Cardiac fibroblast (primary cell): ENCODE measurements around the gene RPH3AL.

ENCODE experiments used
- DNase-seq, 2 donors: peaks; one replicate each; pipeline versions ENCODE4 v3.0.0 to v3.0.0-alpha.2; 2010; ENCODE audit warnings: low read depth in 2 of 2
- H3K4me3 ChIP-seq, 2 donors: replicated peaks in 1 of 2; 1 replicate in 1 of 2; 2 replicates in 1 of 2; pipeline ENCODE4 v1.5.1; 2011; ENCODE audit warnings: low read depth in 2 of 2, low read length in 2 of 2, mild to moderate bottlenecking in 2 of 2, moderate library complexity in 1 of 2
- TF ChIP-seq, protein P1 (sequence below): IDR thresholded peaks from one replicate; pipeline ENCODE4 v1.5.1; 2011; ENCODE audit warnings: low read depth, mild to moderate bottlenecking, low read length, inconsistent platforms

Gene RPH3AL

DNA sequence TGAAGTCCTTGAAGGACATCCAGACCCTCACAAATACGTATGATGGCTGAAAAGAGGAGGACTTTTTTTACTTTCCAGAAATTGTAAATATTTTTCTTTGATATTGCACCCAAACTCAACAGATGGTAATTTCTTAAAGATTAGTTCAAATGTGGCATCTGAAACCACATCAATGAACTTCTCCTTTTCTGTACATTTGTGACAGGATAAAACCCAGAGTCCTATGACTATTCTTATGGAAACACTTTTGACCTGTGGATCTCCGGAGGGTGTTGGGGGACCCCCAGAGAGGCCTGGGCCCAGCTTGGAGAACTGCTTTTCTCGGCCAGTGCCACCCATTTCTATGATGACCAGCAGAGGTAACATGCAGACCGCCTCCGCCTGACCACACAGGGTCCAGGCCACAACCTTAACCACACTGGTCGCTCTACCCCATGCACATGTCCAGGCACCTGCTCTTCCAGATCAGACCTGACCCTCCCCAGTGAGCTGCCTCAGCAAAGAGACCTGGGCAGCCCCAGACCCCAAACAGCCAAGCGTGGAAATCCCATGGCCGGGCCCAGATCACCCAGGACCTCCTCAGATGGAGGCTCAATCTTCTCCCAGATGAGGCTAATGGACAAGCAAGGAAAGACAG lies 22.7 kb downstream of the RPH3AL start:
- H3K4me3 ChIP-seq = no peak overlapping the region
- TF ChIP-seq, protein P1, sequence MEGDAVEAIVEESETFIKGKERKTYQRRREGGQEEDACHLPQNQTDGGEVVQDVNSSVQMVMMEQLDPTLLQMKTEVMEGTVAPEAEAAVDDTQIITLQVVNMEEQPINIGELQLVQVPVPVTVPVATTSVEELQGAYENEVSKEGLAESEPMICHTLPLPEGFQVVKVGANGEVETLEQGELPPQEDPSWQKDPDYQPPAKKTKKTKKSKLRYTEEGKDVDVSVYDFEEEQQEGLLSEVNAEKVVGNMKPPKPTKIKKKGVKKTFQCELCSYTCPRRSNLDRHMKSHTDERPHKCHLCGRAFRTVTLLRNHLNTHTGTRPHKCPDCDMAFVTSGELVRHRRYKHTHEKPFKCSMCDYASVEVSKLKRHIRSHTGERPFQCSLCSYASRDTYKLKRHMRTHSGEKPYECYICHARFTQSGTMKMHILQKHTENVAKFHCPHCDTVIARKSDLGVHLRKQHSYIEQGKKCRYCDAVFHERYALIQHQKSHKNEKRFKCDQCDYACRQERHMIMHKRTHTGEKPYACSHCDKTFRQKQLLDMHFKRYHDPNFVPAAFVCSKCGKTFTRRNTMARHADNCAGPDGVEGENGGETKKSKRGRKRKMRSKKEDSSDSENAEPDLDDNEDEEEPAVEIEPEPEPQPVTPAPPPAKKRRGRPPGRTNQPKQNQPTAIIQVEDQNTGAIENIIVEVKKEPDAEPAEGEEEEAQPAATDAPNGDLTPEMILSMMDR = no peak
- DNase-seq = no peak

DNA sequence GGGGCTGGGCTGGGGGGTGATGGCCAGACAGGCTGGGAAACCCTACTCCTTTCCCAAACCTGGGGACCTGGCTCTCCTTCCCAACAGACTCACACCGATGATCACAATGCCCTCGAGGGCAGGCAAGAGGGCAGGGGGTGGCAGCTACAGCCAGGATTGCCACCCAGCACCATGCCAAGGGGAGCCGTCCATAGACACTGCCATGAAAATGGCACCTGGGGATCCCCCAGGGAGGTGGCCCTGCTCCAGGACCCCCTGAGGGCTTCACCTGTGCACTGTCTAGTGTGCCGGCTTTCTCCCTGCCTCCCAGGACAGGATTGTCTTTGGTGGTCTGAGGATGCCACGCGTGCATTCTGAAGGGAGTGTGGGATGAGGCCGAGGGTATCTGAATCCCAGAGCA lies 24.6 kb downstream of the RPH3AL start:
- no peak overlapping the region for H3K4me3 ChIP-seq
- TF ChIP-seq, protein P1 = no peak
- DNase-seq = no peak

DNA sequence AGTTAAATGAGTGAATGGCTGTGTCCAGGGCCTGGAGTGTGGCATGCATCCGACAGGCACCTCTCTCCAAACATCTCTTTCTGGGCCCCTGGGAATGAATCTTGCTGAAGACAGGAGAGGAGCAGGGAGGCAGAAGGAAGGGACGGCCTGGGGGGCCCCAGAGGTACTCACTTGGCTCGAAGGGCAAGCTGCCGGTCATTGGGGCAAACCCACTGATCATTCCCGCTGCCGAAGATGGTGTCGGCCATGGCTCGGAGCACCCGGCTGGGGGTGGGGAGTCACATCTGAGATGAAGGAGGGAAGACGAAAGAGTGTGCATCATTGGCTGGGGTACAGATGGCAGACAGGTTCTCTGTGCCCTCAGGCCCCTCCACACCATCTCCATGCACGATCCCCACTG lies 25.3 kb downstream of the RPH3AL start:
- TF ChIP-seq, protein P1 = no peak

DNA sequence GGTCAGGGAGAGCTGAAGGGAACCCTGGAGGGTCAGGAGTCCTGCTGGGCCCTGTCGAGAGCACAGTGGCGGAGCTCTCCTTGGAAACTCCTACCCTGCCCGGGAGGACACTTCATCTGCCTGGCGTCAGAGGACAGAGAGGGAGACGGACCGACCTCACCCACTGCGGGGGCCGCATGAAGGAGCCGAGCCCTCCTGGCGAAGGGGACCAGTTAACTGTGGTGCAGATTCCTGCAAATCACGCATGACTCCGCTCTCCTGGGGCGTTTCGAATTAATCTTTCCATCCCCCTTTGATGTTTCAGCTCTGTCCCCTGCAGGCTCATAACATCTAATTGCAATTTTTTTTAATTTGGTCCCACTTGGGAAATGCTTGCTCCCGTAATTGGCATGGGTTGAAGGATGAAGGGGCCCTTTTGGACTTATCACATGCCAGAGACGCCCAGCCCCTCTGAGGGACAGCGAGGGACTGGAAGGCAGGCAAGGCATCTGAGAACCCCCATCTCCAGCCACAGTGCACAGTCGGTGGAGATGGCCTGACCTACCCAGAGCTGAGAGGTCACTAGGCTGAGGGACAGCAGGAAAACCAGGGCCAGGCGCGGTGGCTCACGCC lies 26.5 kb downstream of the RPH3AL start:
- no peak overlapping the region for H3K4me3 ChIP-seq
- DNase-seq = no peak
- TF ChIP-seq, protein P1 = no peak

More for the DNA sequence above, 25.3 kb downstream of the RPH3AL start:
- no peak overlapping the region for H3K4me3 ChIP-seq
- no peak for DNase-seq

DNA sequence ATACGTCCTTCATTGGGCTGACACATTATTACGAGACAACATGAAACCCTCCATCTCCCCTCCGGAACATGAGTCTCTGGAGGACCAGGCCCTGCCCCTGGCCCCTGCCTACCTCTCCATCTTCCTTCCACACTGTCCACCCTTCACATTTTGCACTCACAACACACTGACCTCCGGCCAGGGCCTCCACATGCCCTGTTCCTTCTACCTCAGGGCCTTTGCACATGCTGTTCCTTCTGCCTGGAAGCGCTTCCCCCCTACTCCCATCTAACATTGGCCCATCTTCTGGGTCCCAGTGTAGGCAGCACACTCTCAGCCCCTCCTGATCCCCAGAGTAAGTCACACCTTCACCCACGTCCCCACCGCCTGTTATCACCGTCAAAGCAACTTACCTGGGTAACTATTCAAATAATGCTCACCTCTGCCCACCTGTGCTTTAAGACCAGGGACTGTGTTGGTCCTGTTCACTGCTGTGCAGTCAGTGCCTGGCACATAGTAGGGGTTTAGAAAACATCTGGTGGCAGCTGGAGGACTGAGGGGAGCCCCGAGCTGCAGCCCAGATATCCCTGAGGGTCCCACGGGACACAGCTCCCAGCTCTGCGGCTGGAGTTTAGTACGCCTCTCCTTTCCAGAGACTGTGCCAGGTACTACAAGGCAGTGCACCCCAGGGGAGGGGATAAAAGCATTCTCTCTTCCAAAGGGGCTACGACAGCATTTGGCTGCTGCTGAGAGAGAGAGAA lies 27.2 kb downstream of the RPH3AL start:
- DNase-seq = no peak
- H3K4me3 ChIP-seq = no peak overlapping the region
- TF ChIP-seq, protein P1 = no peak

DNA sequence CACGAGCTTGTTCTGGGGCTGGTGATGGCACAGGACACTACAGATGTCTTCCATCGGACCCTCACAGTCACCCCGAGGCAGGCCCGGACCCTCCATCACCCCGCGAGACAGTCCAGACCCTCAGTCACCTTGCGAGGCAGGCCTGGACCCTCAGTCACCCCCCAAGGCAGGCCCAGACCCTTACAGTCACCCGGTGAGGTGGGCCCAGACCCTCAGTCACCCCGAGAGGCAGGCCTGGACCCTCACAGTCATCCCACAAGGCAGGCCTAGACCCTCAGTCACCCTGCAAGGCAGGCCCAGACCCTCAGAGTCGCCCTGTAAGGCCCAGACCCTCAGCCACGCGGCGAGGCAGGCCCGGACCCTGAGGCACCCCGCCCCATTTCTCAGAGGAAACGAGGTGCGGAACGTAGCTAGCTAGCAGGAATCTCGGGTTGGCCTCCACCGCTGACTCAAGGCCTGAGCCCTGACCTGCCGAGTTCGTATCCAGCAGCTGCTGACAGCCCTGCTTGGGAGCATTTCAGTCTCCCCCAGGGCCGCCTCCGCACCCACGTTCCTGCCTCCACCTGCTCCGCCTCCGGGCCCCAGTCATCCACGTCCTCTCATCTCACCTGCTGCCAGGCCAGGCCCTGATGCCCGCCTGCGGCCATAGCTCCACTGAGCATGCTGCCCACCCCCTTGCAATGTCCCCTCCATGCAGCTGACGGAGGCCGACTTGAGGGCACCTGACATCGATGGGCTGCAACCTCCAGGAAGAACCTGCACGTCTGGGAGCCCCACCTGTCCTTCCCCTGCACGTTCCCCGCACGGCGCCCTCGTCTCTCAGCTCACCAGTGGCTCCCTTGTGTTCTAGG lies 28.7 kb downstream of the RPH3AL start:
- no peak overlapping the region for H3K4me3 ChIP-seq
- DNase-seq = no peak
- TF ChIP-seq, protein P1 = no peak
